HEK293 (cell line): ENCODE results near the gene IQSEC1.

Source experiments
- CTCF ChIA-PET: fragments of 350-600 bp; formaldehyde crosslinking; extraction: SDS; loops from one replicate; lab custom pipeline; 2021; ENCODE audit warnings: antibody characterized with exemption; lab: Yijun Ruan, JAX
- POLR2A ChIA-PET: fragments of 300-600 bp; formaldehyde crosslinking; extraction: SDS; loops from one replicate; lab custom pipeline; 2020; ENCODE audit warnings: antibody characterized with exemption, inconsistent platforms; lab: Yijun Ruan, JAX
- H3K27ac ChIP-seq: fragments of 200-500 bp; sonication (Bioruptor generic); 2 replicates; pipeline ENCODE4 v1.5.1; 2014; ENCODE audit warnings: low read depth, low read length, control low read depth, inconsistent platforms; ENCODE audit errors: extremely low read depth
- H3K36me3 ChIP-seq, 2 experiments: fragments of 200-500 bp in 1 of 2; sonication (Bioruptor generic) in 1 of 2; 1 replicate in 1 of 2; 2 replicates in 1 of 2; pipeline ENCODE4 v1.5.1; 2014 to 2017; ENCODE audit warnings: inconsistent platforms in 2 of 2, low read length in 2 of 2; ENCODE audit not compliant: control insufficient read depth in 2 of 2, insufficient read depth in 1 of 2
- H3K4me1 ChIP-seq: fragments of 200-500 bp; sonication (Bioruptor generic); 2 replicates; pipeline ENCODE4 v1.5.1; 2014; ENCODE audit warnings: mild to moderate bottlenecking, low read length, inconsistent platforms; ENCODE audit not compliant: control insufficient read depth, insufficient read depth
- H3K4me3 ChIP-seq: 2 replicates; pipeline ENCODE4 v1.5.1; 2011; ENCODE audit warnings: low read depth, mild to moderate bottlenecking, control low read depth, low read length, moderate library complexity
- H3K9me3 ChIP-seq: fragments of 200-500 bp; sonication (Bioruptor generic); 2 replicates; pipeline ENCODE4 v1.5.1; 2014; ENCODE audit warnings: low read depth, low read length, inconsistent platforms; ENCODE audit not compliant: control insufficient read depth, insufficient read depth
- MEIS1 ChIP-seq: sonication (generic); formaldehyde crosslinking; IDR thresholded peaks from 2 replicates; pipeline ENCODE4 v1.8.1; 2022; ENCODE audit warnings: missing genetic modification reagents, mild to moderate bottlenecking, borderline replicate concordance
- TRIM28 ChIP-seq: IDR thresholded peaks from 2 replicates; pipeline ENCODE4 v1.6.1; 2011; ENCODE audit warnings: low read length, control low read depth, borderline replicate concordance
- ZBTB1 ChIP-seq: fragments of 450-650 bp; formaldehyde crosslinking; IDR thresholded peaks from 2 replicates; pipeline ENCODE4 v1.5.1; 2016; ENCODE audit warnings: missing biosample characterization, missing genetic modification characterization
- ZFP3 ChIP-seq: fragments of 450-650 bp; formaldehyde crosslinking; IDR thresholded peaks from 2 replicates; pipeline ENCODE4 v1.5.1; 2016; ENCODE audit warnings: low read depth, missing biosample characterization, missing genetic modification characterization
- ZNF114 ChIP-seq: fragments of 450-650 bp; formaldehyde crosslinking; IDR thresholded peaks from 2 replicates; pipeline ENCODE4 v1.5.0; 2017; ENCODE audit warnings: missing biosample characterization, missing genetic modification characterization
- ZNF214 ChIP-seq: fragments of 450-650 bp; formaldehyde crosslinking; IDR thresholded peaks from 2 replicates; pipeline ENCODE4 v1.5.1; 2017; ENCODE audit warnings: missing biosample characterization, mild to moderate bottlenecking, missing genetic modification characterization, borderline replicate concordance
- ZNF311 ChIP-seq: fragments of 450-650 bp; formaldehyde crosslinking; IDR thresholded peaks from 2 replicates; pipeline ENCODE4 v1.5.1; 2017; ENCODE audit warnings: missing biosample characterization, missing genetic modification characterization, borderline replicate concordance
- ZNF341 ChIP-seq: fragments of 450-650 bp; formaldehyde crosslinking; IDR thresholded peaks from 2 replicates; pipeline ENCODE4; 2016; ENCODE audit warnings: low read depth, missing biosample characterization, missing genetic modification characterization
- ZNF394 ChIP-seq: fragments of 450-650 bp; formaldehyde crosslinking; IDR thresholded peaks from 2 replicates; pipeline ENCODE4 v1.5.1; 2016; ENCODE audit warnings: missing biosample characterization, missing genetic modification characterization, mild to moderate bottlenecking, moderate library complexity, borderline replicate concordance
- ZNF558 ChIP-seq: fragments of 450-650 bp; formaldehyde crosslinking; IDR thresholded peaks from 2 replicates; pipeline ENCODE4 v1.5.1; 2016; ENCODE audit warnings: missing biosample characterization, missing genetic modification characterization
- ZNF610 ChIP-seq: fragments of 450-650 bp; formaldehyde crosslinking; IDR thresholded peaks from 2 replicates; pipeline ENCODE4 v1.5.1; 2016; ENCODE audit warnings: missing biosample characterization, missing genetic modification characterization, borderline replicate concordance
- ZNF624 ChIP-seq: fragments of 450-650 bp; formaldehyde crosslinking; IDR thresholded peaks from 2 replicates; pipeline ENCODE4 v1.5.1; 2017; ENCODE audit warnings: missing biosample characterization, missing genetic modification characterization
- ZNF626 ChIP-seq: fragments of 450-650 bp; sonication (Bioruptor Pico); formaldehyde crosslinking; IDR thresholded peaks from 2 replicates; pipeline ENCODE4 v1.5.1; 2018; ENCODE audit warnings: missing biosample characterization, missing genetic modification characterization, inconsistent platforms
- ZNF664 ChIP-seq: fragments of 450-650 bp; formaldehyde crosslinking; IDR thresholded peaks from 2 replicates; pipeline ENCODE4 v1.5.1; 2016; ENCODE audit warnings: missing biosample characterization, missing genetic modification characterization
- ZNF777 ChIP-seq: fragments of 450-650 bp; formaldehyde crosslinking; IDR thresholded peaks from 2 replicates; pipeline ENCODE4 v1.5.1; 2017; ENCODE audit warnings: missing biosample characterization, missing genetic modification characterization, borderline replicate concordance
- TF ChIP-seq, protein P1 (sequence below): fragments of 450-650 bp; formaldehyde crosslinking; IDR thresholded peaks from 2 replicates; pipeline ENCODE4 v1.5.1; 2017; ENCODE audit warnings: missing biosample characterization, mild to moderate bottlenecking, missing genetic modification characterization, moderate library complexity
- TF ChIP-seq, protein P2 (sequence below): fragments of 450-650 bp; formaldehyde crosslinking; IDR thresholded peaks from 2 replicates; pipeline ENCODE4 v1.5.1; 2016; ENCODE audit warnings: missing biosample characterization, missing genetic modification characterization, borderline replicate concordance
- TF ChIP-seq, protein P3 (sequence below): fragments of 450-650 bp; formaldehyde crosslinking; IDR thresholded peaks from 2 replicates; pipeline ENCODE4 v1.5.1; 2016; ENCODE audit warnings: missing biosample characterization, missing genetic modification characterization
- TF ChIP-seq, protein P4 (sequence below): fragments of 450-650 bp; formaldehyde crosslinking; IDR thresholded peaks from 2 replicates; pipeline ENCODE4 v1.5.1; 2017; ENCODE audit warnings: missing biosample characterization, missing genetic modification characterization

The IQSEC1 gene

DNA sequence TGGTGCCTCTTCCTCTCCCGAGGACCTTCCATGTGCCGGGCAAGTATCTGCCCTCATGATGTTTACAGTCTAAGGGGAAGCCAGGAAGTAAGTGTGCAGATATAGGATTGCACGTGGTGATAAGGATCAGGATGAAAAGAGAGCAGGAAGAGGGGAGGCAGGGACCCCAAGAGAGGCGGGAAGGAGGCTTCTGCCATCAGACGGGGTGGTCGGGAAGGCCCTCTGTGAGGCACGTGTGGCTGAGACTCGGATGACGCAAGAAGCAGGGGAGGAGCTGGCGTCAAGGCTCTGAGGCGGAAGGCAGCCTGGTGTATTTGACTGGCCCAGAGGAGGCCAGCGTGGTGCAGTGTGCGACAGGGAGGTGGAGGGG, 762 bp upstream of the IQSEC1 start:
- ChIA-PET CTCF (interaction anchor here (0.6 to 1.2 kb wide), 2 partner anchors 19 to 57 kb away, joined by 3 to 5 read pairs; no protein-coding TSS in a partner anchor), POLR2A (no interaction called here)
- H3K4me1 ChIP-seq, result no peaks in the 10 kb centered on the region; the same call in 1 of the 2 replicates

More for the DNA sequence above, 762 bp upstream of the IQSEC1 start:
- no peak for TF ChIP-seq ZNF610
- TF ChIP-seq ZNF394, result no peak
- TF ChIP-seq TRIM28, result no peak
- no peak for TF ChIP-seq ZNF664 (tag by site-specific recombination)
- TF ChIP-seq ZNF341 (tag by site-specific recombination), result no peak
- no peak for TF ChIP-seq ZNF114 (tag by site-specific recombination)
- no peak for TF ChIP-seq ZNF777 (tag by site-specific recombination)
- TF ChIP-seq, protein P1, sequence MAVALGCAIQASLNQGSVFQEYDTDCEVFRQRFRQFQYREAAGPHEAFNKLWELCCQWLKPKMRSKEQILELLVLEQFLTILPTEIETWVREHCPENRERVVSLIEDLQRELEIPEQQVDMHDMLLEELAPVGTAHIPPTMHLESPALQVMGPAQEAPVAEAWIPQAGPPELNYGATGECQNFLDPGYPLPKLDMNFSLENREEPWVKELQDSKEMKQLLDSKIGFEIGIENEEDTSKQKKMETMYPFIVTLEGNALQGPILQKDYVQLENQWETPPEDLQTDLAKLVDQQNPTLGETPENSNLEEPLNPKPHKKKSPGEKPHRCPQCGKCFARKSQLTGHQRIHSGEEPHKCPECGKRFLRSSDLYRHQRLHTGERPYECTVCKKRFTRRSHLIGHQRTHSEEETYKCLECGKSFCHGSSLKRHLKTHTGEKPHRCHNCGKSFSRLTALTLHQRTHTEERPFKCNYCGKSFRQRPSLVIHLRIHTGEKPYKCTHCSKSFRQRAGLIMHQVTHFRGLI (tag by site-specific recombination), result no peak
- TF ChIP-seq, protein P2, sequence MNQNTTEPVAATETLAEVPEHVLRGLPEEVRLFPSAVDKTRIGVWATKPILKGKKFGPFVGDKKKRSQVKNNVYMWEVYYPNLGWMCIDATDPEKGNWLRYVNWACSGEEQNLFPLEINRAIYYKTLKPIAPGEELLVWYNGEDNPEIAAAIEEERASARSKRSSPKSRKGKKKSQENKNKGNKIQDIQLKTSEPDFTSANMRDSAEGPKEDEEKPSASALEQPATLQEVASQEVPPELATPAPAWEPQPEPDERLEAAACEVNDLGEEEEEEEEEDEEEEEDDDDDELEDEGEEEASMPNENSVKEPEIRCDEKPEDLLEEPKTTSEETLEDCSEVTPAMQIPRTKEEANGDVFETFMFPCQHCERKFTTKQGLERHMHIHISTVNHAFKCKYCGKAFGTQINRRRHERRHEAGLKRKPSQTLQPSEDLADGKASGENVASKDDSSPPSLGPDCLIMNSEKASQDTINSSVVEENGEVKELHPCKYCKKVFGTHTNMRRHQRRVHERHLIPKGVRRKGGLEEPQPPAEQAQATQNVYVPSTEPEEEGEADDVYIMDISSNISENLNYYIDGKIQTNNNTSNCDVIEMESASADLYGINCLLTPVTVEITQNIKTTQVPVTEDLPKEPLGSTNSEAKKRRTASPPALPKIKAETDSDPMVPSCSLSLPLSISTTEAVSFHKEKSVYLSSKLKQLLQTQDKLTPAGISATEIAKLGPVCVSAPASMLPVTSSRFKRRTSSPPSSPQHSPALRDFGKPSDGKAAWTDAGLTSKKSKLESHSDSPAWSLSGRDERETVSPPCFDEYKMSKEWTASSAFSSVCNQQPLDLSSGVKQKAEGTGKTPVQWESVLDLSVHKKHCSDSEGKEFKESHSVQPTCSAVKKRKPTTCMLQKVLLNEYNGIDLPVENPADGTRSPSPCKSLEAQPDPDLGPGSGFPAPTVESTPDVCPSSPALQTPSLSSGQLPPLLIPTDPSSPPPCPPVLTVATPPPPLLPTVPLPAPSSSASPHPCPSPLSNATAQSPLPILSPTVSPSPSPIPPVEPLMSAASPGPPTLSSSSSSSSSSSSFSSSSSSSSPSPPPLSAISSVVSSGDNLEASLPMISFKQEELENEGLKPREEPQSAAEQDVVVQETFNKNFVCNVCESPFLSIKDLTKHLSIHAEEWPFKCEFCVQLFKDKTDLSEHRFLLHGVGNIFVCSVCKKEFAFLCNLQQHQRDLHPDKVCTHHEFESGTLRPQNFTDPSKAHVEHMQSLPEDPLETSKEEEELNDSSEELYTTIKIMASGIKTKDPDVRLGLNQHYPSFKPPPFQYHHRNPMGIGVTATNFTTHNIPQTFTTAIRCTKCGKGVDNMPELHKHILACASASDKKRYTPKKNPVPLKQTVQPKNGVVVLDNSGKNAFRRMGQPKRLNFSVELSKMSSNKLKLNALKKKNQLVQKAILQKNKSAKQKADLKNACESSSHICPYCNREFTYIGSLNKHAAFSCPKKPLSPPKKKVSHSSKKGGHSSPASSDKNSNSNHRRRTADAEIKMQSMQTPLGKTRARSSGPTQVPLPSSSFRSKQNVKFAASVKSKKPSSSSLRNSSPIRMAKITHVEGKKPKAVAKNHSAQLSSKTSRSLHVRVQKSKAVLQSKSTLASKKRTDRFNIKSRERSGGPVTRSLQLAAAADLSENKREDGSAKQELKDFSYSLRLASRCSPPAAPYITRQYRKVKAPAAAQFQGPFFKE (tag by site-specific recombination), result no peak
- no peak for TF ChIP-seq ZNF558 (tag by site-specific recombination)
- no peak for TF ChIP-seq MEIS1 (CRISPR knock-in tag)
- TF ChIP-seq, protein P3, sequence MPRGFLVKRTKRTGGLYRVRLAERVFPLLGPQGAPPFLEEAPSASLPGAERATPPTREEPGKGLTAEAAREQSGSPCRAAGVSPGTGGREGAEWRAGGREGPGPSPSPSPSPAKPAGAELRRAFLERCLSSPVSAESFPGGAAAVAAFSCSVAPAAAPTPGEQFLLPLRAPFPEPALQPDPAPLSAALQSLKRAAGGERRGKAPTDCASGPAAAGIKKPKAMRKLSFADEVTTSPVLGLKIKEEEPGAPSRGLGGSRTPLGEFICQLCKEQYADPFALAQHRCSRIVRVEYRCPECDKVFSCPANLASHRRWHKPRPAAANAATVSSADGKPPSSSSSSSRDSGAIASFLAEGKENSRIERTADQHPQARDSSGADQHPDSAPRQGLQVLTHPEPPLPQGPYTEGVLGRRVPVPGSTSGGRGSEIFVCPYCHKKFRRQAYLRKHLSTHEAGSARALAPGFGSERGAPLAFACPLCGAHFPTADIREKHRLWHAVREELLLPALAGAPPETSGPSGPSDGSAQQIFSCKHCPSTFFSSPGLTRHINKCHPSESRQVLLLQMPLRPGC, result no peak
- TF ChIP-seq ZBTB1, result no peak
- TF ChIP-seq ZNF626, result no peak
- no peak for TF ChIP-seq ZNF624 (tag by site-specific recombination)
- no peak for TF ChIP-seq ZNF214 (tag by site-specific recombination)
- TF ChIP-seq, protein P4, sequence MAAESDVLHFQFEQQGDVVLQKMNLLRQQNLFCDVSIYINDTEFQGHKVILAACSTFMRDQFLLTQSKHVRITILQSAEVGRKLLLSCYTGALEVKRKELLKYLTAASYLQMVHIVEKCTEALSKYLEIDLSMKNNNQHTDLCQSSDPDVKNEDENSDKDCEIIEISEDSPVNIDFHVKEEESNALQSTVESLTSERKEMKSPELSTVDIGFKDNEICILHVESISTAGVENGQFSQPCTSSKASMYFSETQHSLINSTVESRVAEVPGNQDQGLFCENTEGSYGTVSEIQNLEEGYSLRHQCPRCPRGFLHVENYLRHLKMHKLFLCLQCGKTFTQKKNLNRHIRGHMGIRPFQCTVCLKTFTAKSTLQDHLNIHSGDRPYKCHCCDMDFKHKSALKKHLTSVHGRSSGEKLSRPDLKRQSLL (tag by site-specific recombination), result no peak
- TF ChIP-seq ZNF311 (tag by site-specific recombination), result no peak
- no peak for TF ChIP-seq ZFP3 (tag by site-specific recombination)
- Histone ChIP-seq H3K27ac (no peak overlapping the region), H3K36me3 (no peaks in the 10 kb centered on the region), H3K4me3 (no peak overlapping the region), H3K9me3 (no peaks in the 10 kb centered on the region)
